NCI-H510A treated with DMSO at 0.1 percent for 48 hours (cell line): ENCODE results near the gene CHKA.

Source experiments
- DNase-seq: peaks from one replicate; lab custom pipeline; 2025; lab: John Stamatoyannopoulos, UW

Gene CHKA

GRCh38 chr11:68142441-68143309, 21.5 kb upstream of the CHKA start:
- DNase-seq: no peak

- DNase-seq: no peak
Observed at GRCh38 chr11:68142028-68142412, 20.8 kb upstream of the CHKA start.

DNA sequence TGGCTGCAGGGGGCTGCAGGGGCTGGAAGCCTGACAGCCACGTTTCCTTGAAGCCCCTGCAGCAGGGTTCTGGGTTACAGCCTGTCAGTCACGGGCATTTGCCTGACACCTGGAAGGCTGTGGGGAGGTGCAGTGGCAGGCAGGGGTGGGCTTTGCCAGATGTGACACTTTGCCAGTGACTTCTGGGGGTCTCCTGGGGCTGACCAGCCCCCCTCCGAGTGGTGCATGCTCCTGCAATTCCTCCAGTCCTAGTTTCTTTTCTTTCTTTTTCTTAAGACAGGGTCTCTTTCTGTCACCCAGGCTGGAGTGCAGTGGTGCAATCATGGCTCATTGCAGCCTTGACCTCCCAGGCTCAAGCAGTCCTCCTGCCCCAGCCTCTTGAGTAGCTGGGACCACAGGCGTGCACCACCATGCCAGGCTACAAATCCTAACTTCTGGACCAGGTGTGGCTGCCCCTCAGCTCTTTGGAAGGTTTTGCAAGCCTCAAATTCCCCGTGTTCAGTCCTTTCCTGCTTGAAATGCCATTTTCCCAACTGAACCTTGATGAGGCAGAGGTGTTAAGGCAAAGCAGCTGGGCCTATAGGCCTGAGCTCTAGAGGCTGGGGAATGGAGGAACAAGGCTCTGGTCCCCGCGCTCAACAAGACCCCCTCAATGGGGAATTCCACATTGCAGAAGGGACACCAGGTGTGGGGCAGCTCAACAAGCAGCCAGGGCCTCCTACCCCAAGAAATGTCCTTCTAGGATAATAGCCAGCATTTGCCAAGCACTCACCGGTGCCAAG, 20.2 kb upstream of the CHKA start:
- DNase-seq: no peak

GRCh38 chr11:68140496-68141245, 19.5 kb upstream of the CHKA start:
- no peak for DNase-seq

- DNase-seq: peak; percentile 59
Observed at GRCh38 chr11:68138237-68138636, 17.0 kb upstream of the CHKA start.

DNA sequence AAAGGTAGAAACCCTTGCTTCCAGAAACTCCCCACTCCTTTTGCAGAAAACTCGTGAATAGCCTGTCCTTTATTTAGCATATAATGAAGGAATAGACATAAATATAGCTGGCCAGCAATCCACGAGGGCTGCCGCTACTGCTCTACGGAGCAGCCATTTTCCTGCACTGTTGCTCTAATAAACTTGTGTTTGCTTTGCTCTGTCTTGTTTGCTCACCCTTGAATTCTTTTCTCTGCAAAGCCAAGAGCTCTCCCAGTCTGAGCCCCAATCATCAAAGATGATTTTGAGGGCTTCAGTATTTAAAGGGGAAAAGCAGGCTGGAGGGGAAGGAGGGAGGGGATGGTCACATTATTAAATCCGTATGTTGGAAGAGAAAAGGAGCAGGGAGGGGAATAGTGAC, 16.6 kb upstream of the CHKA start:
- peak; percentile 82 for DNase-seq

DNA sequence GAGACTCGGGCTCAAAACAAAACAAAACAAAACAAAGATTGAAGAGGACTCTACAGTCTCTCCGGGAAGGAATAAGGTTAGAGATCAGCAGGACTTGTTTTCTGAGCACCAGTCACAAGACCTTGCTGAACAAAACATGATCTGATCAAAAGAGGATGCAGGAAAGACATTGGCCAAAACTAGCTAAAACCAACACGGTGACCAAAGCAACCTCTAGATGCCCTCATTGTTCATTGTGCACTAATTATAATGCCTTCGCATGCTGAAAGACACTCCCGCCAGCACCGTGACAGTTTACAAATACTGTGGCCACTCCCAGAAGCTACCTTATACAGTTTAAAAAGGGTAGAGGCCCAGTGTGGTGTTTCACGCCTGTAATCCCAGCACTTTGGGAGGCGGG, 15.7 kb upstream of the CHKA start:
- no peak for DNase-seq

- DNase-seq: no peak
Observed at GRCh38 chr11:68135161-68135560, 14.0 kb upstream of the CHKA start.

- no peak for DNase-seq
Observed at GRCh38 chr11:68133761-68134160, 12.6 kb upstream of the CHKA start.

GRCh38 chr11:68130121-68130520, 8.9 kb upstream of the CHKA start:
- DNase-seq: no peak

- no peak for DNase-seq
Observed at GRCh38 chr11:68128682-68129327, 7.6 kb upstream of the CHKA start.

GRCh38 chr11:68127714-68128681, 6.8 kb upstream of the CHKA start:
- DNase-seq: no peak

DNA sequence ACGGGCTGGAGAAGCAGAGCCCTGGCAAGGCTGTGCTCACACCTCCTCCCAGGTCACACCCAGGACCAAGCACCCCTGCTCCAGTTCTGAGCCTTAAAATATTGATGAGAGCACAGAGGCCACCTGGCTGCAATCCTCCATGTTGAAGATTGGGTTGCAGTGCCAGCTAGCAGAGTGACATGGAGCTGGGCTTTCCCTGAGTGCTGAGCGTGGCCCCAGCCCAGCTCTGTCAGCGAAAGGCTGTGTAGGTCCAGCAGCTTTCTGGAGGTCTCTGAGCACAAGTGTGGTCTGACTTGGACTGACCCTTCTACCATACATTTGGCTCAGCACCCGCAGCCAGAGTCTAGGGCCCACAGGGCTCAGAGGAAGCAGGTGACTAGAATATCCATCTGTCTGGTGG, 4.0 kb upstream of the CHKA start:
- DNase-seq: no peak

DNA sequence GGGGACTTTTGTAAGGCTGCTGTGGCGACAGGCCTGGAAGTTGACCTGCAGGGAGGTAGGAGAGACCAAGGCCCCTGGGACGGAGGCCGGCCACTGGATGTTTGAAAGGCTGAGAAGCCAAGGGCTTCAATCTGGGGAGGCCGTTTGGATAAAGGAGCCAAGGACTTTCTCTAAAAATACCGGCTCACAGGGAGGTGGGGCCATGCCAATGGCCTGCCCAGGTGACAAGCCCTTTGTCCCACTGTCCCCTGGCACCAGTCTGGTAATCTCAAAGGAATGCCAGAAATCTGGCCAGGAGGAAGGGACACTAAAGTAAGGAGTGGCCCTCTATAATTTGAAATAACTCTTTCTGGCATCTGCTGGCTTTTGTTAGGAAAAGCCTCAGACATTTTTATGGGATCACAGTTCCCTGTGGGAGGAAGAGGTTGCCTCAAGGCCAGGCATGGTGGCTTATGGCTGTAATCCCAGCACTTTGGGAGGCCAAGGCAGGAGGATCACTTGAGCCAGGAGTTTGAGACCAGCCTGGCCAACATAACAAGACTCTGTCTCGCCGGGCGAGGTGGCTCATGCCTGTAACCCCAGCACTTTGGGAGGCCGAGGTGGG, 1.9 kb upstream of the CHKA start:
- no peak for DNase-seq

DNA sequence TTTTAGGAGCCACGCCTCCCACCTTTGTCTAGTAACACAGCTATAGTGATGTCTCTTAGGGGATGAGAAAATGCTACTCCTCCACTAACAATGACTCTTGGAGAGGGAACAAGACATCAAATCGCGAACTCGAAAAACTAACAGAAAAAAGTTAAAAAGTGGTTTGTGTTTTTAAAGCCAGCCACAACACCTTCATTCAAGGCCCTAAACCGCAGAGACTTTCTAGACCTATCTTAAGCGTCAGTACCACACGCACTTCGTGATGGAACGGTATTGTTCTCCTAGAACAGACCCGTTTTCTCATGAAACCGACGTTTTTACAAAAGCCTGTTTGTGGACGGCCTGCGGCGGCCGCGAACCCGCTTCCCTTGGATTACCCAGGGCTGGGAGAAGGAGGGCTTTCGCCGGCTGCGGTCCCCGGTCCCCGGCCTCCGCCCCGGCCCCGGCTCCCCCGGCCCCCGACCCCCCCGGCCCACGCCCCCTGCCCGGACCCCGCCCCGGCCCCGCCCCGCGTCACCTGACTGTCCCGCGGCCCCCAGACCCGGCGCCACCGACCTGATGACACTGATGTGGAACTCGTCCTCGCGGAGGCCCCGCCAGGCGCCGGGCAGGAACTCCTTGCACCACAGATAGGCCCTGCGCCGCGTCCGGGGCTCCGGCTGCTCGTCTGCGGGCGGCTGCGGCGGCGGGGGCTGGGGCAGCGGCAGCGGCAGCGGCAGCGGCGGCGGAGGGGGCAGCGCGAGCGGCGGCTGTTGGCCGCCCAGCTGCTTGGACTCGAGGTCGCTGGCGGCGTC, 718 bp downstream of the CHKA start:
- peak; percentile 36 for DNase-seq

DNA sequence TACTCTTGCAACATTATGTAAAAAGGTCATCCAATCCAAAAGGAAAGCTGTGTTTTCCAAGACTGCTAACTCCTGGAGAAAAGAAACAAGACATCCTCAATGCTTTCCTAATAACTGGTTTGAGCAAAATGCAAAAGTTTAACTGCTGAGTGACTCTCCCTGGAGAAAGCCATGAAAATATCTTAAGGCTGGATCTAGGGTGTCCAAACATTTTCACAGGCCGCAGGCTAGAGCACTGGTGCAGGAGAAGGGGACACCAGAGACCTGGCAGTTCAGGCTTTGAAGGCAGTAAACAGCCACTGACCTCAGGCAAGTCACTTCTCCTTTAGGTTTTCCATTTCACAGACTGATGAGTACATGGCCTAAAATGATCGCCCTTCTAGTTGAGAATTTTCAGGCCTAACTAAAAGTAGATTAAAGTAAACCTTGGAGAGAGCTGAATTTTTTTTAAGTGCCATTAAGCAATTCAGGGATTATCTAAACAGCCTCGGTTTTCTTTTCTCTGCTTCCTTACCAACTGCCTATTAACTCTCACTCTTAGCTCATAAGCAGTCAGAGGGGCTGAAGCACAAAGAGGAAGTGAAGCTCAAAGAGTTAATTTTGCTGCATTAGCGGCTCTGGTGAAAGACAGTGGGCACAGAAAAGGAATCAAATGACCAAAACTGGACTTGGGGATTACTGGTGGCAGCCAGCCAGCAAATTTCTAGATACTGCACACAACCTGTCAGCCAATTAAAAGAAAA, 2.3 kb downstream of the CHKA start:
- no peak for DNase-seq

- DNase-seq: no peak
Observed at GRCh38 chr11:68117853-68118470, 3.2 kb downstream of the CHKA start.

DNA sequence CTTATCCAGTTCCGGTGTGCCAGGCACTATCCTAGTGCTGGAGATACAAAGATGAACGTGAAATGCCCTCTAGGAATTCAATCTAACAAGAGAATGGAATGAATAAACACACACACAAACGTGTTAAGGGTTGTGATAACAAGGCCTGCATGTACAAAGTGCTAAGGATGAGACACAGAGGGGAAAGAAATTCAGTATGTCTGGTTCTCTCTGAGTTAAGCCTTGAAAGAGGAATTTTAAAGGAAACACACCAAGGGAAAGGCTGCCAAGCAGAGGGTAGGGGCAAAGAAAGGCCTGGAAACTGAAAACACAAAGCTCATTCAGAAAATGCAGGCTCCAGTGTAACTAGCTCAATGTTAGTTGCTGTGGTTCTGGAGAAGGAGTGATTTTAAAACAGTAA, 4.2 kb downstream of the CHKA start:
- no peak for DNase-seq
